Measurements from ENCODE around the gene LRTM1.

LRTM1 gene
- 0 reads per million in 4 donors for total RNA-seq

DNA sequence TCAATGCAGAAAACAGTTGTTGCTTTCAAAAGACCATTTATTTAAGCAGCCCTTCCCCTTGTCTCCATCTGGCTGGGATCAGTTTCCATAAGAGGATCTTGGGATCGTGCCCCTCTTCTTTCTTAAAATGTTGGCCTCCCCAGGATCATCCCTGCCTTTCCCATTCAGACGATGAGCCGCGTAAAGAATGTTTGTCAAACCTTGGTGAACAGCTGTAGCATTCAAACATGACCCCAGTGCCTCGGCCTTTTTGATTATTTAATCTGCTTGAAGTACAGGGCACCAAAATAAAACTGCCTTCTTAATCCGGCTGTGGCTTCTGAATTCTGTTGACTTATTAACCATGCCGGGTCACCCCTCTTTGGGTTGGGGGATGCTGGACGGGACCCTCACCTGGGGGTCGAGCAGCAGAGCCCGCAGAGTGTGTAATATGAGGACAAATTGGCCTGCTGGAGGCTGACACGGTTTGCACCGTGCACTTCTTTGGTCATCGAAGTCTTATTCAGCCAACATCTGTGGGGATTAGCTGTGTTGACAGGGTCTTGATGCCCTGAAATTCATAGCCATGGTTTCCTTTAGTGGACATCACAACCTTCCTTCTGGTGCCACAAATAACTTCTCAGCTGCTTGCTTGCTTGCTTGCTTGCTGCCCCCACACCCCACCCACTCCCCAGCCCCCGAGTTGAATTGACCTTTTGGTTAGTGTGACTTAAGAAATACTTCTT is at the start of gene LRTM1:
LRTM1 (minus strand) TSS at position 14 of the 725 bp plus-strand sequence. CDS start 148 bp downstream, outside the sequence.
- DNase-seq, result no peak

DNA sequence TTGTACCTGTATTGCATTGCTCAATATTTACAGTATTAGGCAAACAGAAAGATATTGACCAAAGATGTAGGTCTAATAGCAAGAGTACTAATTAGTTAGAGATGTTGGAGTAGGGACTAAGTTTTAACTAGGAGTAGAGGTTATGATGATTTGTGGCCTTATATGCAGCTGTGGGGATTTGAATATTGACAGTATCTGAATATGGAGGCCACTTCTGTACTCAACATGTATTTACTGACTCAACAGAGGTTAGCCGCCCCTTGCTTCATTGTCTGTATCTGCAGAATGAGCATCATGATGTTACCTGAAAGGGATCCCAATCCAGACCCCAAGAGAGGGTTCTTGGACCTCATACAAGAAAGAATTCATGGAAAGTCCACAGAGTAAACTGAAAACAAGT is 49.6 kb upstream of the LRTM1 start:
- no peak for DNase-seq

DNA sequence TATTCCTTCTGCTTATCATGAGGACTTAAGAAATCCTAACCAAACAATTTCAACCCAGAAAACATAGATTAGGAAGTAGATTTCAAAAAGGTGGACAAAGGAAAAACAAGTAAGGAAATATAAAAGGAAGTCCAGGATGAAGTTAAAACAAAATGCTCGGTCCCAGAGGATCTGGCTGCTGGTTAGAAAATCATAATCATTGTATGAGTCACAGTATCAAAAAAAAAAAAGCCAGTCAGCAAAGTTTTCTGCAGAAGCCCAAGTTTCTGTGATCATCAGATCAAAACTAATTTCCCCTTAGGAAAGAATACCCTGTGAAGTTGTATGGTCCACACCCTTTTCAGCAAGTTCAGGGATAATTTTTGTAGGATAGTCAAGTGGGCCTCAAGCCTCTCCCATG is 43.0 kb upstream of the LRTM1 start:
- no peak for DNase-seq

DNA sequence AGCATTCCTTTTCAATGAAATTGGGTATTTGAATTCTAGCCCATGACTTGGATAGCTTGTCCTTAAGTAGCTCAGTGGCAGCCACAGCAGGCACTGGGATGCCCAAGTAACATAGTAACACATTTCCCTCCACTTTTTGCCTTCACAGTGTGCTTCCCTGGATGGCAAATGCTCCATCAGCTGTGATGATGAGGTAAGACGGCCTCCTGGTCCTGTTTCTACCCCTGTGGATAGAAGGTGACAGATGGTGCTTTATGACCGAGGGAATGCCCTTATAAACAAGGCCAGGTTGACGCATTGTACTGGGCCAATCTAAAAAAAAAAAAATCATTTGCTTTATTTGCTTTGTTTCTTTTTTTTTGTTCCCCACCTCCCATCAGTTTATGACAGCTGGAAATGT is 41.8 kb upstream of the LRTM1 start:
- no peak for DNase-seq

DNA sequence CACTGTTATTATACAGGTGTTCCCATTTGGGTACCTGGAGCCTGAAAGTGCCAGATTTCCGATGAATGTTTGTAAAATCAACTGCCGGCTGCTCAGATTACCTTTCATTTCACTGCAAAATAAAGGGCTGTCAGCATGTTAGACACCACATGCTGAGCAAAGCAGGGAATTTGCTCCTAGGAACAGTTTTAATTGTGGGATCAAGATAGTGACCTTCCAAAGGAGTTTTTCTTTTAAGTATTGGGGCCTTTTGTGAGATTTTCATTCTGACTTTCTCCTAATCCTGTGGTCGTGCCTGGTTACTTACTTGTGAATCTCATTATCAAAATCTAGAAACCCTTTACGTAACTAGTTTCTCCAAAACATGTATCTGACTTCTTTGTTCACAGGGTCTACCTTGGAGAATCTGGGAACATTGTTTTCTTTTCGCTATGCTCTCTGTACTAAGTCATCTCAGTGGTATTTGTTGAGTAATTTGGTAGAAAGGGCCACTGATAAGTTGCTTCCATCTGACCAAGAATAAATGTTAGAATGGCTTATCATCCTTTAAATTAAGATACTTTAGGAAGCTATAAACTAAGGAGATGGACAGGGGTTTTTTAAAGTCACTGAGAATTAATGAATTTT is 40.8 kb upstream of the LRTM1 start:
- DNase-seq, result no peak

DNA sequence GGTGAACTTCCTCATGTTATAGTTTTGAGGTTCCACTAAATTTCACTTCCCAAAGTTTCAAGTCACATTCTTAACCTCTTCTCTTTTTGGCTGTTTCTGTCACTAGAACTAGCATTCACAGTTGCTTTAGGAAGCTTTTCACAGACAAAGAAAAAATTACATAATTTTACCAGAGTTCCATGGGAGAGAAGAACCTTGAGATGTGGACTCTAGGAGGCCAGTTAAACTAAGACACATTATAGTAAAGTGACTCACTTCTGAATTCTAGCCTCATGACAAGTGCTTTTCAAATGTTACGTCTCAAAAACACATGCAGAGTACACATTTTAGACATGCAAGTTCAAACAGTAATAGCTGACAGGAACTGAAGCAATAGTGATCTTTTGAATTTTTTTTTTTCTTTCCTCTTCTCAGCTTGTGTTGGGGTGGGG is 39.9 kb upstream of the LRTM1 start:
- DNase-seq, result no peak

DNA sequence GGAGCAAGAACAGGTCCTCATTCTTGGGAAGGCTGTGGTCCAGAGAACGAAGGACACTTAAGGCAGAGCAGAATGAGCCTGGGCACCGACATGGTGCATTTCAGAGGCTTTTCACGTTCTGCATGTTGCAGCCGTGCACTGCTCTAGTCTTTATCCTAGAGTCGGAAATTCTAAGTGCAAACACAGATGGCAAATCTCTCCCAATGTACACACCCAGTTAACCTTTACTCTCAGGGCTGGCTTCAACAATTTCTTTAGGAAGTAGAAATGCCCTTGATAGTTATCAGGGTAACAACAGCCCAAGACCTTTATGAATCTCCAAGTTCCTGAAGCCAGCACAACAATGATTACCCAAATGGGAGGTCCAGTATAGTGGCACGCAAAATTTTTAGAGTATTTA is 39.1 kb upstream of the LRTM1 start:
- DNase-seq, result no peak

DNA sequence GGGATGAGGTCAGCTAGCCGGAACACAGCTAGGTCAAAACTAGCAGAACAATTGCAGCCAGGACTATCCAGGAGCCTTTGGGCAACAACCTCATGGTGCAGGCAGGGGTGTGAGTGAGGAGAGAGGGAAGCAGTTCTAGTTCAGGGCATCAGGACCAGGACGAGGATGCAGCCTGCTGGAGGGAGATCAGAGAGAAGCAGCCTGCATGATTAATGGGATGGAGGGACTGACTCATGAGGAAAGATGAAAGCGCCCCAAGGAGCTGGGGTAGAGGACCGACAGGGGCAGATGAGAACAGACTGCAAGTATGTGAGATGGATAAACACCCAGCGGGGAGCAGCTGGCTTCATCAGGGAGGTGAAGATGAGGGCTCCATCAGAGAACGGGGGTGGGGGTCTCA is 37.9 kb upstream of the LRTM1 start:
- no peak for DNase-seq

DNA sequence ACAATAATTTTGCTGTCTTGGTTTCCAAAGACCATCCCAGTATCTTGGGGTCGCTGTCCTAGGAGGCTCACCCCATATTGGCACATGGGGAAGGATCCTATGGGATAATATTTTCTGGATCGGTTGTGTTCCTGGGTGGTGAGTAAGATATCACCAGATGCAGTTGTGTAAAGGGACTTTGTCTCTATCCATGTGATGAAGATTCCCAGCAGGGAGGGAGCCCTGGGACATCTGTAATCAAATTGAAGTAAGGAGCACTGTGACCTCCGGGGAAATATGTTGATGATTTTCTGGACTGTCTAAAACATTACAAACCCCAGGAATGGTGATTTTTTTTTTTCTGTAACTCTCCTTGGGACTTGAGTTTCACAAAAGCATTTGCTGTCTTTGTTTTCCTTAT is 36.2 kb upstream of the LRTM1 start:
- no peak for DNase-seq

DNA sequence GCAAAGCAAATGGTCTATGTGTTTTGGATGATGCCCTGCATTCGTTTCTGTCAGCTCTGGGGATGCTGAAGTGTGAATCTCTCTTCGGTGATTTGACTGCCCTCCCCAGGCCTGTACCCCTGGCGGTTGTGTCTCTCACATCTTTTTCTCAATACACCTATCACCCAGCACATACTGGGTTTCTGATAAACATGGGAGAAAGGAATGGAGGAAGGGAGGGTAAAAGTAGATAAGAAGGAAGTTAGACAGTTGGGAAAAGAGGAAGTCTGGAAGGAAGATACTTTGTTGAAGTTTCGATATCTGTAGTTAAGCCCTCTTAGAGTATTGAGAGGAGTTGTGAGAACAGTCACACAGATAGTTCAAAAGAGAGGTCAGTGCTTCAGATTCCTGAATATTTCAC is 35.8 kb upstream of the LRTM1 start:
- no peak for DNase-seq

DNA sequence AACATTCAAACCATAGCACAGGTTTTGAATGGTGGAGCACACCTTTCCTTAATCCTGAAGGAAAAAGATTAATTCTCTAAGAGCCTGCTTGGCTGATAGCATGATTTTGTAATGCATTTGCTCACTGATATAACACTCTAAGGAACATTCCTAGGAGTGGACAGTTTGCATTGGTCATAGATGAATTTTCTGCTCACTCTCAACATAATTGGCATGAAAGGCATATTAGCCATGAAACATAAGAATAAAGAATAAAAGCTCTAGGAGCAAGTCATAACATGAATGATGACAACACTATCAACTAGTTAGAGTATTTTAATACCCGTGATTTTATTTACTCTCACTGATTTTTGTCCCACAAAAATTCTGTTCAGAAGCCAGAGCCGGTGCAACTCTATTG is 34.3 kb upstream of the LRTM1 start:
- no peak for DNase-seq

DNA sequence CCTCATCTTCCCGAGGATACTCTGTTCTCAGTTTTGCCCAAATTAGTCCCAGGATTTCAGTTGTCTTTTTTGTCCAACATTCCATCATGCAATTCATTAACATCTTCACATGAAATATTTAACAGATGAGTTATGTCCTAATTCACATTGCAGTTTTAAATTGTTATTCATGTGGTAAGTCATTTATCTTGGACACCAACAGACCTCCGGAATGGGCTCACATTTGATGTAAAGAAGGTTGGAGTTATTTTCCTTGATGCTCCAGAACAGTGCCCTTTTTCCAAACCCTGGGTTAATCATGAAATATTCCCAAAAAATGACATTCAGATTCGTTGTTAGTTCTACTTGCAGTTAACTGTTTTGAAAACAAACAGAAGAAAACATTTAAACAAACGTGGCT is 32.8 kb upstream of the LRTM1 start:
- no peak for DNase-seq

DNA sequence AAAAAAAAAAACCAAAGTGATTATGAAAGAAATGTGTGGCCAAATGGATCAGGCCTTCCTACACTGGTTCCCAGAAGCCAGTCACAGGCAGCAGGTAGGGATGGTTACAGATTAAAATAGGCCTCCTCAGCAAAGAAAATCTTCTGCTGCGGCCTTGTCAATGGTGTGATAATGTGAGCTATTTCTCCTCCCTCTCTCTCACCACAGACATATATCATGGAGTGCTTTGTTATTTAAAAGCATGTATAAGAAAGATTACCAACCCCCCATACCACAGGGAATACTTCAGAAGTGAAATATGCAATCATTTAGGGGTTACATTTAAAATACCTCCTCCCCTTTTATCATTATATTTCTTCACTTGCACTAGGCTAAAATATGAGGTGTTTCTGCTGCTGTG is 32.2 kb upstream of the LRTM1 start:
- no peak for DNase-seq

DNA sequence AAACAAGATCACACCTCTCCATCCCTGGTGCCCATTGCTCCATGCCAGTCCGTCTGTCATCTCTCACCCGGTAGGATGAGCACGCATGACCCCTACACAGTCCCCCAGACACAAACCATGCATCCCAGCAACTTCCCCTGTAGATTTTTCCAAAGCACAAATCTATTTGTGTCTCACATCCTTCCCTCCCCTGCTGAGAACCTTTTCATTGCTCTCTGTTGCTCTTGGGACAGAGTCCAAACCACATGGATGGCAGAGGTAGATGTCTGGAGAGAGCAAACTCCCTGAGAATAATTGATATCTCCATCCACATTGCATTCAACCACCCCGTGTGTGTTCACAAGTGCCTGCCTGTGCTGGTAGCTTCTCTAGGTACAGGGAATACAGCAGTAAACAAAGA is 29.9 kb upstream of the LRTM1 start:
- DNase-seq, result no peak

DNA sequence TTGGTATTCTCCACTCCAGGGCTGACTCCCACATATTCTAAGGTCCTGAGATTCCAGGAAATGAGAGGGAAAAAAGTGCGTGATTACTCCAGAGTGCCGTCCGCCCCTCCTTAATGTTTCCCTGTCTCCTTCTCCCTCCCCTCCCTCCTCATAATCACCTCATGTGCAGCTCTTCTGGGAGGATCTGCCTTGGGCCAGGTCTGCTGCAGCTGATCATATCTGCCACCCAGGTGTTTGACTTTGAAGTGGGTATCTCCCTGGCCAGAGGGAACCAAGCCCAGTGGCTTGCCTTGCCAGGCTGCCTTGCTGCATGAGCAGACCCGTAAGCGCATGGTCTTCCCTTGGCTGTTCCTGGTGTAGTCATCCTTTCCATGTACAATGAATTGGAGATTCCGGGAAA is 28.1 kb upstream of the LRTM1 start:
- no peak for DNase-seq

DNA sequence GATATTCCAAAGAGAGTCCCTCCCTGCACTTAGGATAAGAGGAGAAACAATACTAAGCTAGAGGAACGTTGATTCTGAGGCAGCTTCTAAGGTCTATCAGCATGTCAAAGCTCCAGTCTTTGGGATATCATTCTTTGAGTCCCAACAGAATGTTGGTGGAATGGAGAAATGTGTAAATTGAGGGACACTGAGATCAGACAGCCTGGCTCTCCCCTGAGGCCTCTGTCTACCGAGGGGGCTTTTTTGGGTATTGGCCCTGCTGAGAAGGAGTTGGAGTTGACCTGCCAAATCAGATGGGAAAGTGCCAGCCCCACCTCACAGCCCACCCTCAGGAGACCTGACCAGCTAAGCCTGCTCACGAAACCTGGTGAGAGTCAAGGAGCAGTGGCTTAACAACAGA is 27.6 kb upstream of the LRTM1 start:
- DNase-seq, result no peak

DNA sequence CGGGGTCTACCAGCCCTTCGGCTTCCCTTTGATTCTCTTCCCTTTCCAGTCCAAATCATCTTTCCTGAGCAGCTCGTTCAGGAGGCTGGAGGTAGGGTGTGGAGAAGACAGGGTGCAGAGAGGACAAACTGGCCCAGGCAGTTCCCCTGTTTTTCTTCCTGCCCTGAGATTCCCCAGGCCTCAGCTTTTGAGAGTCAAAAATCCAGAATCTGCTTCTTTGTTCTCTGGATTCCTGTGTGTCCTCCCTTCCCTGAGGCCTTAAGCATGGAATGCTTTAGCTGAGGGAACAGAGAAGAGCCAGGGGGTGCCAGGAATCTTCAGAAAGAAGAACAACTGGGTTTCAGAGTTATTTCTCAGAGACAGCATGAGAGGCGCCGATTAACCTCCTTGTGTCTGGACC is 26.7 kb upstream of the LRTM1 start:
- no peak for DNase-seq

DNA sequence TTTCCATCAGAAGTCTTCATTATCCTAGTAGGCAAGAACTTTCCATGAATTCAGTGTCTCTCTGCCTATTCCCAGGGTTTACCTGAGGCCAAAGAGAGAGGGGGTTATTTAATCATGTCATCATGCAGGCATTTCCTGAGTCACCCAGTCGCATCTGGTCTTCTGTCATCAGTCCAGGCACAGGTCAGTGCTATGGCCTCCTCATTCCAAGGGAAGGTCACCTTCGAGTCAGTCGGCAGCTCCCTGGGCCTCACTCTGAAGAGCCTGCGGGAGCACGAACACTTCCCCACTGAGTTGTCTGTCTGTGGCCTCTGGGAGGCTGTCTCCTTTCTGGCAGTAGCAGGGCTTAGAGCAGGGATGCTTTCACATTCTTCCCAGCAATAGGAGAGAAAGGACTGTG is 26.2 kb upstream of the LRTM1 start:
- no peak for DNase-seq

DNA sequence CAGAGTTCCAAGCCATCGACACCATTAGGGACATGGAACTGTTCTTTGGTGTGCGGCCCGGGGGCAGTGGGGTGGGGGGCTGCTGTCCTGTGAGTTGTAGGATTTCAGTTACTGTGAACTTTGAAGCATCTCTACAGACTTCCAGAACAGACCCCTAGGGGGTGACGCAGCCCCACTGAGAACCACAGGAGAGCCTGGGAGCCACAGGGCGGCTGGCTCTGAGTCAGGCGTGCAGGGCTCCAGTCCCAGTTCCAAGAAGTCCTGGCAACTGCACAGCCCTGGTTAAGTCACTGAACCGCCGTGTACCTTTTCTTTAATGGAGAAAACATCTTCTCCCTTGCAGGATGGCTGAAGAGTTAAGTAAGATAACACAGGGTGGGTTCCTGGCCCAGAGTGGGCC is 23.5 kb upstream of the LRTM1 start:
- no peak for DNase-seq

DNA sequence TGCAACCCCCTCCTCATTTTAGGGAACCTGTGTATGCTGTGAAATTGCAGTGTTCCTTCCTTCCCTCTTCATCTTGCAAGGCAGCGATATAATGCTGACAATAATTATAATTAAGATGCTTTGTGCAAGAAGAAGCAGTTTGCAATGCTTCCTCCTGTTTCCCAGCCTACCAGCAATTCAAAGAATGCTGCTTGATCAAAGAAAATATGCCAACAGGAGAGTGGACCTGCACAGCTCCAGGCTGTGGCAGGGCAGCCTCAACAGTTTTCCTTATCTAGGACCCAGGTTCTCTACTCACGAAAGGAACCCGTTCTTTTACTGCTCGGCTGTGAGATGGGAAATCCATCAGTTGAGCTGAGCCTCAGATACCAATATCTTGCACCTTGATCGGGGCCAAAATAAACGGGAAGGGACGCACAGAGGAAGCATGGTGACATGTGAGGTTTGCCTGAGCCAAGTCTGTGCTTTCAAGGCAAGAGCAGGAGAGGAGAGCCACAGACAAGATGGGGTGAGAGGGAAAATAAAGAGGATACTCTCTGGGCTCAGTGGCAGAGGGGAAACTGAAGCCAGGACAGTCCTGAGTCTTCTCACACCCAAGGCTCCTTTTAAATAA is 22.6 kb upstream of the LRTM1 start:
- DNase-seq, result no peak

DNA sequence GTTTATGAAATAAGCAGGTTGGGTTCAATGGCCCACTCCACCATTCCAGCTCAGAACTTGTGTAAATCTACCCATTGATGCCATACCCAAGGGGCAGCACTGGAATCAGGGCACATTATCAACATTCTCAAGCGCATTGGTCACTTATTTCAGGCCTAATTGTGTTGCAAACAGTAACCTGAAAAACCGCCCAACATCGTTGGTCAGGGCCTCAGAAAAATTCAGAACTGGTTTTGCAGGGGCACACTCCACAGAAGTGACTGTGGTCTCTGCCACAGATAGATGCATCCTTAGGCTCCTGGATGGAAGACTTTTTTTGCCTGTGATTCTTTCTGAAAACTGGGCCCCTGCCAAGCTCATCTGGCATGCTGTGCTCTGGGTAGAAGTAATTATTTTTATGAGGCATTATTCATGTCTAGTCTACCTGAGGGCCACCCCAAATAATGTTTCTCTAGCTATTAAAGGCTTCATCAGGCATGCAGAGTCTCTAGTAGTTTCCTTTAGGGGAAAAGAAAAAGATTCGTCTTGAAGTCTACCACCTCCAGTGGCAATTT is 21.7 kb upstream of the LRTM1 start:
- no peak for DNase-seq

DNA sequence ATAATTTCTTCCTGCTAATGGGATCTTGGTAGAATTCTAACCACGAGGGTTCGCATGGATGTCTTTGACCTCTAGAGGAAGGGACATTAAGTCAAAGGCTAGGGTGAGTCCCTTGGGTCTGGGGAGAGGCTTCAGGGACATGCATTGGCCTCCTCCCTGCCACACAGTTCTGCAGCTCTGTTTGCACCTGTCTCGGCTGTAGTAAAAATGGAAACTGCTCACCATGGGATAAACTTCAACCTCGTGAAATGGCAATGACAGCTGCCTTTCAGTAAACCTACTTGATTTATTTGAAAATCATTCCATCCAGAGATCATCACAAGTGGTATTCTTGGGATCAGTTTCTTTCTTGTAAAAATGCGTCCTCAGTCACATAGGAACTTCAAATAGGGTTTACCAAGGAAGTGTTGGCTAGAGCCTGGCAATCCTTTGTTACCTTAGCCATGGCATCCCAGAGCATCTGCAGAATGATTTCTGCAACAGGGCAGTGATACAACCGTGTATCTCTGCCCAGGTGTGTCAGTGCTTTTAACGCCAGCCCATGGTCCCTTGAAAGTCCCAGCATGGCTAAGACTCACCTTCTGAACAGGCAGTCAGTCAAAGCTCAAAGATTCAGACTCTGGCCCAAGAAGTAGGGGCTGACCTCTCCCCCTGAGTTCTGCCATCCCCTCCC is 14.0 kb upstream of the LRTM1 start:
- no peak for DNase-seq

DNA sequence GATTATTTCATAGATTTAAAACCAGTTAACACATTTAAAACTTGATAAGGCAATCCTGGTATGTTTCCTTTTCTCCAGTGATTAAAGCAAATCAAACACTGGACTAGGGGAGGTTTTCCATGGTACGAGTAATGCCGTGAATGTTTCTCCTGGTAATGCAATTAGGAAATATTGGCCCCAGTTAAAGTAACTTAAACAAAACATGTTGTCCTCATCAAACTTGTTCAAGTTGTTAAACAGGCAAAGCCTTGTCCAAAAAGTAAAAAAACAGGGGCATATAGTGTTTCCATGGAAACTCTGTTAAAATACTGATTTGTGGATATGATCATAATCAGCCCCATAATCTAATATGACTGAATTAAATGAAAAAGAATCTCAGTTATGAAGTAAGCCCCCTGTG is 13.1 kb upstream of the LRTM1 start:
- DNase-seq, result no peak

Data from T-helper 1 cell (primary cell).